HG02678 (cell line): ENCODE data around the gene EXT2.

Experiments used
- ATAC-seq: cut with Tn5 transposase; IDR thresholded peaks from one replicate; pipeline ENCODE4 v1.9.1; 2021; ENCODE audit warnings: mild to moderate bottlenecking, moderate library complexity; ENCODE audit not compliant: unreplicated experiment

The EXT2 gene

GRCh38 chr11:44159848-44160721 is 64.6 kb downstream of the EXT2 start:
- no peak for ATAC-seq

DNA sequence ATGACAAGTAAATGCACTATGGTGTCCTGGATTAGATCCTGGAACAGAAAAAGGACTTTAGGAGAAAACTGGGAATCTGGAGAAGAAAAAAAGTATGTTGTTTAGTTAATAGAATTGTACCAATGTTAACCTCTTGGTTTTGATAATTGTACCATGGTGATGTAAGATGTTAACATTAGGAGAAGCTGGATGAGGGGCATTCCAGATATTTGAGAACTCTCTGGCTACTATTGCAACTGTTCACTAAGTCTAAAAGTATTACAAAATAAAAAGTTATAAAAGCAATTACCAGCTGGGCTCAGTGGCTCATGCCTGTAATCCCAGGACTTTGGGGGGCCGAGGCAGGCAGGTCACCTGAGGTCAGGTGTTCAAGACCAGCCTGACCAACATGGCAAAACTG is 66.5 kb downstream of the EXT2 start:
- no peak for ATAC-seq

DNA sequence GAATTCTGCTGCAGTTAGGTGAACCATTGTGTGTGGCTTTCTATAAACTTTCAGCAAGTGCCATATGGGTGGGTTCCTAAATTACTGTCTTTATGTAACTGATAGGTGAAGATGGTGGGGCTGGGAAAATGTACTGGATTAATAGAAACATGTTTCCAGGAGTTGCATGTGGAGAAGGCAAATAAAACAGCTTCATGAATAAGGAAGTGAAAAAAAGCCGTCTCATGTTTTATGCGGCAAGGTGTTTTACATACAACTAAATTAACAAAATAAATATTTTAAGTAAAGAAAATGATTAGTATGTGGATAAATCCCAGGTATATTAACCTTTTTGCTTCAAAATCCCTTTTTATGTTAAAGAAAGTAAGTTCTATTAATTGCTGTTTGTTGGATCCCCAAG is 67.2 kb downstream of the EXT2 start:
- ATAC-seq: no peak

DNA sequence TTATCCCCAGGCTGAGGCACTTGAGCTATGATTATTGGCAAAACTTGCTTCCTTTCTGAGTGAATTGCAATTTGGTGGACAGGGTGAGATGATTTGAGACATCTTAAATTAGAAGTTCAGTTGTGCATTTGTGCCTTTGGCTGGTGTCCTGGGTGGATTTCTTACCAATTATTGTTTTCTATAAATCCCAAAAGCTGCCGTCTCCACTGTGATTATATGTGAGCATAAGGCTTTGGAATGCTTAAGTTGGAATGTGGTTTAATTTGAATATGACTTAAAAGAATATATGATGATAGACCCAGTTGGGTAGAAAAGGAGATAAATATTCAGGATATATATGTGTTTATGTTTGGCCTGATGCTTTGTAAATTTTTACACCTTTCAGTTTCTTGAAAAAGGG is 70.0 kb downstream of the EXT2 start:
- ATAC-seq: no peak

DNA sequence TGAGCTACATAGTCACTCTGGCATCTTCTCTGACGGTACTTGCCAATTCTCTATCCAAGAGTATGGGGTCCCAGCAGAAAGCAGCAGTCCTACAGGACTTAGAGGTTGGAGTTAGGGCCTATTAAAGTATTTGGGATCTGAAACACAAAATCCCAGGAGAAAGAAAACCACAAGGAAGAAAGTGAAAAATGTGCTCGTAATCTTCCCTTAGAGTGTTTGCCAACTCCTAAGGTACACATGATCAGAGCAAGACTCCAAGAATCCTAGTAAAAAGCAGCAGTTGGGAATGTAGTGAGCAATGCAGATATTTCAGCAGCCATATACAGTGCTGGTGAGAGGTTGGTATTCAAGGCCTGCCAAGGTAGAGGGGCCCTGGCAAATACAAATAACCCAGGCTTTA is 71.6 kb downstream of the EXT2 start:
- no peak for ATAC-seq

DNA sequence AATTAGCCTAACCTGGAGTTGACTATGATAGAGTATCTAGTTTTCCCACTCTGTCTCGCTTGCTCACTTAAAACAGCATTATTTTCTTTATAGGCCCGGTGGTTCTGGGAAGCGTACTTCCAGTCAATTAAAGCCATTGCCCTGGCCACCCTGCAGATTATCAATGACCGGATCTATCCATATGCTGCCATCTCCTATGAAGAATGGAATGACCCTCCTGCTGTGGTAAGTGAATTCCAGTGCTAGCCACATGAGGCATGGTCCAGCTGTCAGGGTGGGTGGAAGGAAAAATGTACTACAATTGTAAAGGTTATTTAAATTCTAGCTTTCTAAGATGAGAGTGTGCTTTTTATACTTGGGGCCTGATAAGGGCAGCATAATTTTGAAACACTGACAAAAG is 76.0 kb downstream of the EXT2 start:
- ATAC-seq: no peak

- no peak for ATAC-seq
These were observed 77.5 kb downstream of the EXT2 start for GRCh38 chr11:44172966-44173365.

DNA sequence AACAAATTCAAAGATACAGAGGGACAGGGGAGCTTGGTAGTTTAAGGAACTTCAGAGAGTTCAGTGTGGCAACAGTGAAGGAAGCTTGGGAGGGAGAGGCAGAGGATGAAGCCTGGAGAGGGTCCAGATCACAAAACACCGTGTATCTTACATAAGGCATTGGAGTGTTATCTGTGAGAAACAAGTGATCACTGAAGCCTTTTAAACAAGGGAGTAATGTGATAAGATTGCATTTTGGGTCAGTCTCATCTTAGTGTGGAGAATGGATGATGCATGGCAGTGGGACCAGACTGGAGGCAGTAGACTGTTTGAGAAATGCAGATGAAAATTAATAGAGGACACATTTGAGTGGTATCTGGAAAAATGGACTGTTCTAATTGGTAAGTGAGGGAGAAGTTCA is 79.4 kb downstream of the EXT2 start:
- no peak for ATAC-seq

DNA sequence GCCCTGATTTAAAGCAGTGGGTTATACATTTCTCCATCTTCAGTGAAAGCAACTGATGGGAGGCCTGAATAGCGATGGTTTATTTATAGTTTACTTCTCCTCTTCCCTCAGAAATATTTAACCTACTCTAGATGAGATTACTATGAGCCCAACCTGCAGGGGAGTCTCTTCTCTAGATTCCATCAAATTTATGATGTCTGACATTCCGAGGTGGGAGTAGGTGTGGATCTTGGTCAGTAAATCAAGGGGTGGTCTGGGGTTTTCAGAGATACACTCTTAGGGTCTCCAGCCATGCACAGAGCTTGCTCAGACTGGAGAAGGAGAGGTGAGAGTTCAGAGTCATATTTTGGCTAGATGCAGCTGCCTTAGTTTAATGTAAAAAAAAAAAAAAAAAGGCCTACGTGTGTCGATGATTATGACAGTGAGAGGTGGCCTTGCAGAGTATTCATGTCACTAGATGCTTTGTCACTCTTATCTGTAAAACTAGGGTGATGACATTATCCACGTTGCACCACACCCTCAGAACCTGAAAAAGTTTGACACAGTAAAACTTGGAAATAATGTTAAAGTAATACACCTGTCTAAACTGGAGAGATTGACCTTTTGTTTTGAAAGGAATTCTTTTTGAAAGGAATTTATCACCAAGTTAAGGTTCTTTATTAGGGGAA is 81.2 kb downstream of the EXT2 start:
- ATAC-seq: no peak

DNA sequence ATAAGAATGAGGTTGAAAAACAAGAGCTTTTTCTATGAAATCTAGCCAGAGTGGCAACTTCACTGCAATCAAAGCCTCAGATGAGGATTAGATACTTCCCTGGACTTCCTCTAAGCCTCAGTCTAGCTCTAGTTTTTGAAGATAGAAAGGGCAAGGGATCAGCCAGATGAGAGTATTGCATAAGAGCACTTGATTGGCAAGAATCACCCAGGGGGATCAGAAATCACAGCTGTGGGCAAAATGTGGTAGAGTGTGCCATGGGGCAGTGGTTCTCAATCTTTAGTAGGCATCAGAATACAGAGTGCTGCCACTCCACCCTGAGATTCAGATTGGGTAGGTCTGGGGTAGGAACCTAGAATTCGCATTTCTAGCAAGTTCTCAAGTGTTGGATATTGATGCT is 82.4 kb downstream of the EXT2 start:
- ATAC-seq: no peak

DNA sequence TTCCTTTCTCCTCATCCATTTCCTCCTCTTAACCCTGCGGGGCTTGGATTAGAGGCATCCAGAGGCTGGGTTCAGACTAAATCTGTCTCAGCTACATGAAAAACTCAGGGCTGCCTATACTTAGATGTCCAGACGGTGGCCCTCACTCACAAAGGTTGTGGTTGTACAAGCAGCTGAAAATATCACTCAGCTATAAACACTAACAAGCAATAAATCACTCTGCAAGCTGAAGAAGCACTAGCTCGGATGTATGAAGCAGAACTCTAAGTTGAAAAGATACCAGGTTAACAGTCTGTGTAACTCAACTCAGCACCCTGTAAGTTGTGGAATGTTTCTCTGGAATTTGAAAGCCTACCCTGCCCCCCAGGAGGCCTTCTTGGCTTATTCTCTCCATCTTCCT is 82.9 kb downstream of the EXT2 start:
- no peak for ATAC-seq

- ATAC-seq: no peak
These were observed 83.7 kb downstream of the EXT2 start for GRCh38 chr11:44179173-44179572.

DNA sequence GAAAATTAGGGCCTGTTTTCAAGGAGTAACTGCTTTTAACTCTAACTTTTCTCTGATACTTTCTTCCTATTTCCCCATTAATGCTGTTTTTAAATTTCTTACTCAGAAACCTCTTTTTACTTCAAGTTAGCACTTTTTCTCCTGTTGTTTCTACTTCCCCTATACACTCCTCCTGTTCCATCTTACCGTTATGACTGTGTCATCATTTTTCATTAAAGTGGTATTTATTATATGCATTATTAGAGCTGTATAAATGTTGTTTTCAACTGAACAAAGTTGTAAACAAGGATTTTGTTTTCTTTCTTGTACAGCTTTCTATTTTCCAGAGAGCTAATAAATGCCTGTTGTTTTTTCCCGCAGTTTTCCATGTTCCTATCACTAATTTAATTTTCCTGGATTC is 84.6 kb downstream of the EXT2 start:
- no peak for ATAC-seq

DNA sequence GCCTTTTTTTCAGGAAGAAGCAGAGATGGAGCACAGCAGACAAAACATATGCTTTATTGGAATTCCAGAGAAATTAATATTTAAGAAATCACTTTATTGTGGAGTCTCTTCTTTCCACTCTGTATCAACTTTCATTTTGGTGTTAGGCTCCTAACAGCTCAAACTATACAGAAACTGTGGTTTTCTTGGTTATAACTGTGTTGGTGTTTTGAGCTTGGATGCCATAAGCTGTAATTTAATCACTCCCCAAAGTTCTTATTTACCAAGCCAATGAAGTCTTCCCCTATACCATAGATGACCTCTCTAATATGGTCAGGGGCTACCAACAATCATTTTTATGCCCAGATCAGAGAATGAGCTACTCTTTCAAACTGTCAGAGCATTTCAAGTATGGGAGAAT is 90.0 kb downstream of the EXT2 start:
- no peak for ATAC-seq

GRCh38 chr11:44186321-44186930 is 90.9 kb downstream of the EXT2 start:
- ATAC-seq: no peak

- ATAC-seq: no peak
These were observed 93.2 kb downstream of the EXT2 start for GRCh38 chr11:44188643-44189042.

- no peak for ATAC-seq
These were observed 94.8 kb downstream of the EXT2 start for GRCh38 chr11:44189986-44190882.

DNA sequence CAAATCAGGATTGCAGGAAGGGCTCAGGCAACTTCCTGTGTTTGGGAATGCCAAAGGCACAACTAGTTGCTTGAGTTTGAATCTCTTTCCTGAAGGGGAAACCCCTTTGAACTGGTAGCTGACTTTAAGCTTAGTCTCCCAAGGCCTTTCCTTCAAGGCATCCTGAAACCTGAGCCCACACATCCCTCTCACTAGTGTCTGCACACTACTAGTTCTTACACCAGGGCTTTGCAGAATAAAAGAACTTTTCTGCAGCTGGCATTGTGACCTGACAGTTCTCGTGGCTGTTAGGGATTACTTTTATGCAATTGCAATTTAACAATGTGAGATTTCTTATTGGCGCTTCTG is 95.4 kb downstream of the EXT2 start:
- ATAC-seq: no peak

- no peak for ATAC-seq
These were observed 96.0 kb downstream of the EXT2 start for GRCh38 chr11:44191322-44192016.

DNA sequence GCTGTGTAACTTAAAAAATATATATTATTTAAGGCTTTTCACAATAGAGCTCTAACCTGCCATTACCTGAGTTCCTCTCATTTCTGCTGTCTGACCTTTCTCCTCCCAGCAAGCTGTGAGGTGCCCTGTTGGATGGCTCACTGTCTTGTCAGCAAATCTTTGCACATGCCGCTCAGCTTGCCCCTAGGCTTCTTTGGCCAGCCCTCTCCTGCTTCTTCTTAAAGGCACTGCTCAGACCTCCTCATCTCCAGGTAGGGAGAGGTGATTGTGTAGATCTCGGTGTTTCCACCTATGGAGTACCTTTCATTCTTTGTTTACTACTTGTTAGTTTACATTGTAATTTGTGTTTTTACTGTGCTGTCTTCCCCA is 96.5 kb downstream of the EXT2 start:
- no peak for ATAC-seq
